Measurements from ENCODE around the gene SLX4IP.

DNA sequence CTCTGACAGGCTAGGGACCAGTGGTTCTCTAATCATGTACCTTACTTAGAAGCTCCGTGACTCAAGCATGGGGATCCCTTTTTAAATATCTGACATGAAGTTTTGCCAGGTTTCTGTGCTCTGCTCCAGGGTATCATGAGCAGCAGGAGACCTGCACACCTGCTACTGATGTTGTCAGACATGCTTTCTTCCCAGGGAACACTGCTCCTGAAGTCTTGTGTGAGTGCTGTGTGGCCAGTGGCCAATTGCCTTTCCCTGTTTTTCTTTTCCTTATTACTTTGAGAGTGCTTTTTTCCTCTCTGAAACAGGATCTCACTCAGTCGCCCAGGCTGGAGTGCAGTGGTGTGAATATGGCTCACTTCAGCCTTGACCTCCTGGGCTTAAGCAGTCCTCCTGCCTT is 26.4 kb downstream of the SLX4IP start:
- TF ChIP-seq, protein P1, sequence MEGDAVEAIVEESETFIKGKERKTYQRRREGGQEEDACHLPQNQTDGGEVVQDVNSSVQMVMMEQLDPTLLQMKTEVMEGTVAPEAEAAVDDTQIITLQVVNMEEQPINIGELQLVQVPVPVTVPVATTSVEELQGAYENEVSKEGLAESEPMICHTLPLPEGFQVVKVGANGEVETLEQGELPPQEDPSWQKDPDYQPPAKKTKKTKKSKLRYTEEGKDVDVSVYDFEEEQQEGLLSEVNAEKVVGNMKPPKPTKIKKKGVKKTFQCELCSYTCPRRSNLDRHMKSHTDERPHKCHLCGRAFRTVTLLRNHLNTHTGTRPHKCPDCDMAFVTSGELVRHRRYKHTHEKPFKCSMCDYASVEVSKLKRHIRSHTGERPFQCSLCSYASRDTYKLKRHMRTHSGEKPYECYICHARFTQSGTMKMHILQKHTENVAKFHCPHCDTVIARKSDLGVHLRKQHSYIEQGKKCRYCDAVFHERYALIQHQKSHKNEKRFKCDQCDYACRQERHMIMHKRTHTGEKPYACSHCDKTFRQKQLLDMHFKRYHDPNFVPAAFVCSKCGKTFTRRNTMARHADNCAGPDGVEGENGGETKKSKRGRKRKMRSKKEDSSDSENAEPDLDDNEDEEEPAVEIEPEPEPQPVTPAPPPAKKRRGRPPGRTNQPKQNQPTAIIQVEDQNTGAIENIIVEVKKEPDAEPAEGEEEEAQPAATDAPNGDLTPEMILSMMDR (IDR thresholded peaks at IDR 0.05) = no peak
- no peak for TF ChIP-seq POLR2A (IDR thresholded peaks at IDR 0.05)

Measured in esophagus squamous epithelium (tissue), 4 donors.